Panc1 (cell line): ENCODE data around the gene NTN5. TPM values are rescaled to one million over a fixed set of nuclear protein-coding genes. Genes with fewer than 3 reads are reported as not detected.
A peak's percentile ranks its signal among the peaks of the same experiment; 100 is the strongest.

Experiments used
- ATAC-seq: fragments of 200-7000 bp; cut with Tn5 transposase; 2 replicates; pipeline ENCODE4 v1.9.1; 2020; ENCODE audit warnings: mild to moderate bottlenecking, moderate library complexity
- BruUV-seq: library from RNA; stranded (reverse); fragments of 400-500 nt; replicated peaks from 2 replicates; lab custom pipeline; 2021; lab: Mats Ljungman, UMichigan
- CTCF ChIA-PET: fragments of 300-600 bp; sonication (Branson Sonifier 250); formaldehyde crosslinking; loops from one replicate; lab custom pipeline; 2022; ENCODE audit warnings: antibody characterized with exemption; lab: Charles Lee
- POLR2A ChIA-PET: fragments of 300-600 bp; sonication (Branson Sonifier 250); formaldehyde crosslinking; loops from one replicate; lab custom pipeline; 2022; ENCODE audit warnings: antibody characterized with exemption; lab: Charles Lee
- DNase-seq: peaks from one replicate; pipeline ENCODE4 v3.0.0-alpha.2; 2010; ENCODE audit warnings: low read depth, low spot score
- H3K27ac ChIP-seq: 2 replicates; pipeline ENCODE4 v1.5.1; 2011; ENCODE audit warnings: mild to moderate bottlenecking, low read length, inconsistent platforms
- H3K27me3 ChIP-seq: fragments of 200-500 bp; sonication (Bioruptor generic); 2 replicates; pipeline ENCODE4 v1.6.0; 2014; ENCODE audit warnings: low read length, inconsistent platforms; ENCODE audit not compliant: control insufficient read depth, insufficient read depth
- H3K36me3 ChIP-seq: fragments of 200-500 bp; sonication (Bioruptor generic); 2 replicates; pipeline ENCODE4 v1.5.1; 2014; ENCODE audit warnings: inconsistent platforms, mild to moderate bottlenecking, low read length, moderate library complexity; ENCODE audit not compliant: control insufficient read depth, insufficient read depth
- H3K4me1 ChIP-seq: 2 replicates; pipeline ENCODE4 v1.5.1; 2011; ENCODE audit warnings: inconsistent platforms, mild to moderate bottlenecking, low read length, moderate library complexity; ENCODE audit not compliant: control insufficient read depth, insufficient read depth
- H3K4me3 ChIP-seq, 2 experiments: 2 replicates each; pipeline ENCODE4 v1.5.1; 2011 to 2012; ENCODE audit warnings: low read depth in 2 of 2, low read length in 2 of 2, mild to moderate bottlenecking in 2 of 2, inconsistent platforms in 1 of 2, moderate library complexity in 1 of 2
- H3K9me3 ChIP-seq: fragments of 200-500 bp; sonication (Bioruptor generic); 2 replicates; pipeline ENCODE4 v1.5.1; 2014; ENCODE audit warnings: low read depth, mild to moderate bottlenecking, inconsistent platforms, low read length, moderate library complexity; ENCODE audit not compliant: control insufficient read depth, insufficient read depth
- CTCF ChIP-seq: fragments of 450-650 bp; IDR thresholded peaks from 2 replicates; pipeline ENCODE4 v1.5.1; 2017; ENCODE audit warnings: mild to moderate bottlenecking
- POLR2AphosphoS5 ChIP-seq: IDR thresholded peaks from 2 replicates; pipeline ENCODE4 v1.6.1; 2012; ENCODE audit warnings: mild to moderate bottlenecking, low read depth, low read length, moderate library complexity
- REST ChIP-seq, 2 experiments: IDR thresholded peaks; 2 replicates each; pipeline ENCODE4 v1.6.1; 2011 to 2012; ENCODE audit warnings: low read depth in 2 of 2, control low read depth in 1 of 2, low read length in 1 of 2, mild to moderate bottlenecking in 1 of 2, moderate library complexity in 1 of 2; ENCODE audit not compliant: insufficient read depth in 1 of 2
- SIN3A ChIP-seq: IDR thresholded peaks from 2 replicates; pipeline ENCODE4 v1.6.1; 2012; ENCODE audit warnings: low read depth, mild to moderate bottlenecking, low read length, moderate library complexity, borderline replicate concordance; ENCODE audit not compliant: insufficient read depth
- TCF7L2 ChIP-seq: IDR thresholded peaks from 2 replicates; pipeline ENCODE4 v1.6.1; 2011; ENCODE audit warnings: mild to moderate bottlenecking, low read depth, low read length, inconsistent platforms
- in situ Hi-C: cut with HindIII; loops from 2 replicates; pipeline ENCODE4 v1.10.0; 2016; ENCODE audit warnings: low sequenced_read_pairs, low pct_unique_long_range_greater_than_20kb
- intact Hi-C: fragments of 100-400 bp; cut with micrococcal nuclease; formaldehyde crosslinking; loops from one replicate; pipeline ENCODE4 v1.10.0; 2022; ENCODE audit not compliant: unreplicated experiment
- total RNA-seq: library from RNA; stranded (reverse); gene quantifications from one replicate; pipeline ENCODE4 v1.2.1, GENCODE V29; 2021; ENCODE audit not compliant: unreplicated experiment

Gene NTN5
- total RNA-seq, 1 experiment from 2014 or later, result 0.23 TPM

- Histone ChIP-seq H3K9me3 (no peaks in the 10 kb centered on the region), H3K4me1 (peaks cover 42% of the 10 kb centered on the region), H3K36me3 (peaks cover 11% of the 10 kb centered on the region), H3K4me3 (peak within 1 kb of the TSS; percentile 96 to 99), H3K27me3 (no peaks in the 10 kb centered on the region), H3K27ac (peak within 1 kb of the TSS; percentile 98)
- no TSS peak for BruUV-seq
- in situ Hi-C loops, result no loop called here
- TF ChIP-seq TCF7L2 (peak; percentile 38), CTCF (no peak), REST (IDR thresholded peaks at IDR 0.05; ENCODE audit: insufficient read depth in 1 of 2, low read depth in 2 of 2, low read length in 1 of 2) (no peak), SIN3A (peak; percentile 56; the same call in 1 of the 2 replicates), POLR2AphosphoS5 (peak; percentile 95)
- POLR2A ChIA-PET, result interaction anchor here (0.5 to 0.9 kb wide), 5 partner anchors 10 to 449 kb away, joined by 3 to 14 read pairs (median 4); no protein-coding TSS in a partner anchor
- DNase-seq (peak; percentile 88), ATAC-seq (peak; percentile 91)
- intact Hi-C loops, result no loop called here
- CTCF ChIA-PET, result no interaction called here
These were observed 53.7 kb downstream of the NTN5 start, which contains the start of the genes RPL18 and SPHK2 for GRCh38 chr19:48618916-48619691. Gene RPL18 (minus strand): TSS chr19:48619178. CDS start chr19:48619143, 35 bp downstream. Gene SPHK2 (plus strand): TSS chr19:48619506. CDS start chr19:48620515, 1,009 bp downstream.

GRCh38 chr19:48618278-48618915, 54.4 kb downstream of the NTN5 start:
- H3K27ac ChIP-seq, result peak overlapping the region; percentile 94
- peaks cover 11% of the 10 kb centered on the region for H3K36me3 ChIP-seq
- in situ Hi-C loops, result no loop called here
- DNase-seq, result no peak
- no peak for ATAC-seq
- H3K4me3 ChIP-seq, result peak overlapping the region; percentile 96 to 99
- BruUV-seq, result TSS peak; percentile 95
- no peaks in the 10 kb centered on the region for H3K9me3 ChIP-seq
- ChIA-PET CTCF (no interaction called here), POLR2A (interaction anchor here (0.6 kb wide), 2 partner anchors 164 to 449 kb away, joined by 4 to 5 read pairs; no protein-coding TSS in a partner anchor)
- TF ChIP-seq CTCF (no peak), REST (IDR thresholded peaks at IDR 0.05; ENCODE audit: insufficient read depth in 1 of 2, low read depth in 2 of 2, low read length in 1 of 2) (no peak), POLR2AphosphoS5 (no peak), TCF7L2 (no peak), SIN3A (no peak)
- peaks cover 38% of the 10 kb centered on the region for H3K4me1 ChIP-seq
- no peaks in the 10 kb centered on the region for H3K27me3 ChIP-seq
- intact Hi-C loops, result no loop called here
